DMS 273 (cell line): ENCODE measurements around the gene POLR1B.
"Not testable (repeated sequence)": the region's sequence is repeated elsewhere in the genome, so short reads cannot be mapped to it uniquely, and the experiment has no call there.

Source experiments
- DNase-seq: peaks from one replicate; lab custom pipeline; 2025; ENCODE audit not compliant: unreplicated experiment; lab: John Stamatoyannopoulos, UW

POLR1B gene

DNA sequence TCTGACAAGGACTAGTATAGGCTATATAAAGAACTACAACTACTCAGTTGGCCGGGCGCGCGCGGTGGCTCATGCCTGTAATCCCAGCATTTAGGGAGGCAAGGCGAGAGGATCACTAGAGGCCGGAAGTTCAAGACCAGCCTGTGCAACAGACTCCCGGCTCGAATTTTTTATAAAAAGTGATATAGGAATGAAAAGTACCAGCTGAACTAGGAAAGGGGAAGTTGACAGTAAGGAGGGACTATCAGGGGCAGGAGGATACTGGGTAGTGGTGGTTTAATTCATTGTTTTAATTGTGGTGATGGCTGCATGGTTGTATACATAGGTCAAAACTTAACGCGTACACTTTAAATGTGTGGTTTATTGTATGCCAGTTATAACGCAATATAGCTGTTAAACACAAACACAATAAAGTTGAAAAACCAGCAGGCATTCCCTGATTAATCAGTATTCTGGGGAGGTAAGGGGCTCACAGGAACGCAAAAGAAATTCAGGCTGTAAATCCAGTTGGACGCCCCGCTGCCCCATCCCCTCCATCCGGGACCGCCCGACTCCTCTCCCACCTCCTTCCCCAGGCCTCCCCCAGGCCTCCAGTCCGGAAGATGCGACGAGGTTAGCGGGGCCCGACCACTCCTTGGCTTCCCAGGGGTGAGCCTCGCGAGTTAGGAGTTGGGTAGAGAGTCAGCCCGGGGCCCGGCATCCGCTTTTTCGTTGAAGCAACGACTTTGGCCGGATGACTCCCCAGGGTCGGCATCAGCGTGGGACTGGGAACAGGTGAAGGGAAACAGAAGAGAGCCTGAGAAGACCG is 746 bp upstream of the POLR1B start:
- DNase-seq: peak; percentile 91

DNA sequence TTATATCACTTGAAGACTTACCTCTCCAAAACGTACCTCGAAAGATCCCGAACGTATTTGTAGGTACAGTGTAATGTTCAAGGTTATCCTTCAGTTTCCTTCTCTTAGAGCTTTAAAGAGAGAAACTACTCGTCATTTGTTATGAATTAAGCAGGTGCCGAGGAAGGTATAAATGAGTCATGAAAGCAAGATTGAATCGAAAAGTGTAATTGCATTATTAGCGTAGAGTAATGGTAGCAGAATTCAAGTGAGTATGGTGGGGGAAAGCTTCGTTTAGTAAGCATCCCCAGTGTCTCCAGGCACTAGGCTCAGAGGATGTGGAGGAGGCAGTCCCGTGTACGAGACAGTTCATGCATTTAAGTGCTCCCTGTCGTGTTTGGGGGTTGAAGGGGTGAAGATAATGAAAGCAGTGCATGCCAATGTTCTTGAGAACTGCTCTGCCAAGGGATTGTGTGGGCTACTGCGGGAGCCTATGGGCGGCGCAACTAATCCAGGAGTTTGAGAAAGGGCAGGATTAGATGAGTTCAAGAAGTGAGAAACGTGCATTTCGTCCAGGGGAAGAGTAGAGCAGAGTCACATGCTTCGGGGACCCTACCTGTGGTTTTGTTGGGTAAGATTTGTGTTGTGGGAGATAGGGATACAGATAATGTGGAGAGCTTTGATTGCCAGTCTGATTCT is 858 bp downstream of the POLR1B start:
- peak; percentile 60 for DNase-seq

DNA sequence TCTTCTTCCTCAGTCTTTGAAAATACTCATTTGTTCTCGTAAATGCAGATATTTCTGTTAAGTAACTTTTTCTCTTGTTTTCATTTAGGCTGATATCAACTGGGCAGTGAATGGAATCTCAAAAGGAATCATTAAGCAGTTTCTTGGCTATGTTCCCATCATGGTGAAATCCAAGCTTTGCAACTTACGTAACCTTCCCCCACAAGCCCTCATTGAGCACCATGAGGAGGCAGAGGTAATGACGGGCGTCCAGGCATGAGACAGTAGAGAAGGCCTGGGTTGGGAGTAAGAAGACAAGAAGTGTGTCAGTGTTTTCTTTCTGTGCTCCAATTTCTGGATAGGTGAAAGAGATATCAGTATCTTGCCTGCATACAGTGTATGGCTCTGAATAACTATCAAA is 5.1 kb downstream of the POLR1B start:
- DNase-seq: peak; percentile 21

GRCh38 chr2:112548980-112549379 is 6.7 kb downstream of the POLR1B start:
- DNase-seq: no peak

- DNase-seq: no peak
These were observed 23.8 kb downstream of the POLR1B start for GRCh38 chr2:112566104-112566503.

GRCh38 chr2:112566508-112566907 is 24.2 kb downstream of the POLR1B start:
- DNase-seq: not testable (repeated sequence)

GRCh38 chr2:112572005-112572404 is 29.7 kb downstream of the POLR1B start:
- no peak for DNase-seq

DNA sequence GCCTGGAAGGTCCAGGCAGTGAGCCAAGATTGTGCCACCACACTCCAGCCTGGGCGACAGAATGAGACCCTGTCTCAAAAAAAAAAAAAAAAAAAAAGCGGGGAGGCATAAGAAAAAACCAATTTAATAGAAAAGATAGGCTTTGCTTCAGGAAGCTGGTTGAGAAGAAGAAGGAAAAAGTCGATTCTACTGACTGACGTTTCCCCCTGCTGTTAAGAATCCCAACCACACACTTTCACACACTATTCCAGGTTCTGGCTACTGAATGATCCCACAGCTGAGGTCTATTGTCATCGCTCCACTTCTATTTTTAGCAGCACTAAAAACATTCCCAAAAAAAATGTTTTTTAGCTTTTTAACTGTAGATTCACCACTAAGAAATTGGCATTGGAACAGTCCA is 35.5 kb downstream of the POLR1B start:
- DNase-seq: peak; percentile 18

DNA sequence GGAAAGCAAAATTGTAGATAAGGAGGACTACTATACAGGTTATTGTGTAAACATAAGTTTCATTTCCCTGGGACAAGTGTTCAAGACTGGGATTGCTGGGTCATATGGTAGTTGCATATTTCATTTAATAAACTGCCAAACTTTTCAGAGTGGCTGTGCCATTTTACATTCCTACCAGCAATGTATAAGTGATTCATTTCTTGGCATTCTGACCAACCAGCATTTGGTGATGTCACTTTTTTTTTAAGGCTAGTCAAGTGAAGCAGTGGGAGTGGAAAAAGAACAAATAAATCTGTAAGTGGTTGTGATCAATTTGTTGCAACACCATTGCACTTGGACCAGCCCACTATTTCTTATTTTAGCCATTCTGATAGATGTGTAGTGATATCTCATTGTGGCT is 37.0 kb downstream of the POLR1B start:
- peak; percentile 73 for DNase-seq

DNA sequence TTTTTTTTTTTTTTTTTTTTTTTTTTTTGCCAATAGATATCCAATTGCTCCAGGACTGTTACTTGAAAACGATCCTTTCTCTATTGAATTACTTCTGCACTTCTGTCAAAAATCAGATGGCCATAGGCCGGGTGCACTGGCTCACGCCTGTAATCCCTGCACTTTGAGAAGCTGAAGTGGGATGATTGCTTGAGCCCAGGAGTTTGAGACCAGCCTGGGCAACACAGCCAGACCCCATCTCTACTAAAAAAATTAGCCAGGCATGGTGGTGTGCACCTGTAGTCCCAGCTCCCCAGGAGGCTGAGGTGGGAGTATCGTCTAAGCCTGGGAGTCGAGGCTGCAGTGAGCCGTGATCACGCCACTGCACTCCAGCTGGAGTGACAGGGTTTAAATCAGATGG is 37.8 kb downstream of the POLR1B start:
- DNase-seq: no peak

DNA sequence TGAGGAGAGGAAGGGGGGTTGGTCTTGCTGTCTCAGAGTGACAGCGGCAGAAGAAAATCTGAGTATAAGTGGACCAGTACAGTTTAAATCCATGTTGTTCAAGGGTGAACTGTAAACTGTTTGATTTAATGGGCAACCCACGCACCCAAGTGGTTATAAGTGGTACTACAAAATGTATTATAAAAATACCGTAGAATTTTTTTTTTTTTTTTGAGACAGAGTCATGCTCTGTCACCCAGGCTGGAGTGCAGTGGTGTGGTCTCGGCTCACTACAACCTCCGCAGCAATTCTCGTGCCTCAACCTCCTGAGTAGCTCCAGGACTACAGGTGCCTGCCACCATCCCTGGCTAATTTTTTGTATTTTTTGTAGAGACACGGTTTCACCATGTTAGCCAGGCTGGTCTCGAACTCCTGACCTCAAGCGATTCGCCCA is 40.1 kb downstream of the POLR1B start:
- peak; percentile 77 for DNase-seq

GRCh38 chr2:112583497-112584133 is 41.4 kb downstream of the POLR1B start:
- peak; percentile 46 for DNase-seq

GRCh38 chr2:112584134-112584890 is 42.0 kb downstream of the POLR1B start, which contains the start of gene CHCHD5:
Gene CHCHD5, plus strand, starts transcription at chr2:112584609. Its CDS starts 39 bp downstream, at chr2:112584648.
- DNase-seq: peak; percentile 97

DNA sequence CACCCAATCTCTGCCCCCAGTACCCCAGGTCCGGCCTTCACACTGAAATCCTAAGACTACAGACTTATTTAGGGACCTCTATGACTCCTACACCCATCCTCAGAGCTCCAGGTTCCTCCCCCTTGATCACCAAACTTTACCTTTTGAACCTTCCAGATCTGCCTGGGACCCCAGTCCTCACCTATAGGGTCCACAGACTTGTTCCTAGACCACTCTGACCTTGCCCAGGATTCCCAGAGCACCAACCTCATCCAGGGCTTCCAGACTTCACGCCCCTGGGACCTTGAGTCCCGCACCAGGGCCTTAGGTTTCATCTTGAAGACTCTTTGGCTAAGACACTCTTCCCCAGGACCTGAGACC is 42.6 kb downstream of the POLR1B start:
- no peak for DNase-seq

DNA sequence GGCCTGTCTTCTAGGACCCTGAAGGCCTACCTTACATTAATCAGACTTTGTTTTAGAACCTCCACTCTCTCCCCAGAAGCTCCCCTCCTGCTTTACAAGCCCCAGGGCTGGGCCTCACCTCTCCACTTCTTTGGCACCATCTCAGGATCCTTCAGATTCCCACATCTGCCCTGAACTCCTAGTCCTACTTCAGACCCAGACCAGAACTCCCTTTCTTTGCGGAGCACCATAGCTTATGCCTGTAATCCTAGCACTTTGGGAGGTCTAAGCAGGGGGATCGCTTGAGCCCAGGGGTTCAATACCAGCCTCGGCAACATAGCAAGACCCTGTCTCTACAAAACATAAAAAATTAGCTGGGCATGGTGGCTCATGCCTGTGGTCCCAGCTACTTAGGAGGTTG is 43.1 kb downstream of the POLR1B start:
- DNase-seq: no peak

DNA sequence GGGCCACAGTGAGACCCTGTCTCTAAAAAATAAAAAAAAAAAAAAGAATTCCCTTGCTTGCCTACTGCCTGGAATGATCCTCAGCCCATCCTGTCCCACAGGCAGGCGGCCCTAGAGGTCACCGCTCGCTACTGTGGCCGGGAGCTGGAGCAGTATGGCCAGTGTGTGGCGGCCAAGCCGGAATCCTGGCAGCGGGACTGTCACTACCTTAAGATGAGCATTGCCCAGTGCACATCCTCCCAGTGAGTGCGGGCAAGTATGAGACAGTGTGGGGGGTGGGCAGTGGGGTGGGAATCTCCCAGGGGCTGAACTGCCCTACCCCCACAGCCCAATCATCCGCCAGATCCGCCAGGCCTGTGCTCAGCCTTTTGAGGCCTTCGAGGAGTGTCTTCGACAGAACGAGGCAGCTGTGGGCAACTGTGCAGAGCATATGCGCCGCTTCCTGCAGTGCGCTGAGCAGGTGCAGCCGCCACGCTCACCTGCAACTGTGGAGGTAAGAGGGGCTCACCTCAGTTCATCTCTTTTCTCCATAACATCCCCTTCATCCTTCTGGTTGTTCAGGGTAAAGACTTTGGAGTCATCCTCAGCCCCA is 43.7 kb downstream of the POLR1B start:
- no peak for DNase-seq

GRCh38 chr2:112588611-112589045 is 46.4 kb downstream of the POLR1B start:
- peak; percentile 29 for DNase-seq

- DNase-seq: no peak
These were observed 49.1 kb downstream of the POLR1B start for GRCh38 chr2:112591413-112591812.

DNA sequence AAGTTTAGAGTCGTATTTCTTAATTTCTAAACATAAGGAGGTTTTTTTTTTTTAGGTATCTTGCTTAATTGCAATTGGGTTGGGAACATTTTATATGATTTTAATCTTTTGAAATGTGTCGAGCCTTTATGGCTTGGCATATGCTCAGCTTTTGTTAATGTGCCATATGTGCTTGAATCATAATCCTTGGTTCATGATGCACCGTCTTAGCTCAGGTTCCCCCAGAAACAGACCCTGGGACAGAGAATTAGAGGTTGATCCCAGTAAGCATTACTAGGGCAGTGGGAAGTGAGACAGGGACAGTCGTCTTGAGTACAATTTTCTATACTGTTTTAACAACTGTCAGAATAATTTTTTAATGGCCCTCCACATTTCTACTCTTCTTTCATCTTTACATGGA is 51.5 kb downstream of the POLR1B start:
- peak; percentile 40 for DNase-seq

GRCh38 chr2:112597537-112598322 is 55.5 kb downstream of the POLR1B start:
- no peak for DNase-seq
